Fibroblast of lung (primary cell): ENCODE measurements around the gene SRRM2.

ENCODE experiments used
- CTCF ChIP-seq, 2 donors: IDR thresholded peaks in 1 of 2; conservative IDR thresholded peaks in 1 of 2; 1 replicate in 1 of 2; 2 replicates in 1 of 2; pipeline ENCODE4 v1.5.1; 2011 to 2012; ENCODE audit warnings: low read length in 2 of 2, control low read depth in 1 of 2, inconsistent platforms in 1 of 2, low read depth in 1 of 2, mild to moderate bottlenecking in 1 of 2
- EZH2 ChIP-seq: IDR thresholded peaks from 2 replicates; pipeline ENCODE4 v1.5.1; 2012; ENCODE audit warnings: low read length, control low read depth, mild to moderate bottlenecking; ENCODE audit errors: missing control alignments

- TF ChIP-seq CTCF (conservative IDR thresholded peaks at IDR 0.05 in 1 of 2, IDR thresholded peaks at IDR 0.05 in 1 of 2; ENCODE audit: low read depth in 1 of 2, low read length in 2 of 2) (no peak), EZH2 (no peak)
Measured at GRCh38 chr16:2753733-2754020, 1.2 kb downstream of the SRRM2 start.
